Activated CD8-positive, alpha-beta T cell treated with anti-CD3 and anti-CD28 coated beads, Interleukin-2, amount 10 ng/mL, durations not matched to agents 7 days and 5 days (primary cell): Measurements from ENCODE around the gene CA9. TPM values are rescaled to one million over a fixed set of nuclear protein-coding genes. Genes with fewer than 3 reads are reported as not detected.

Experiments used
- ATAC-seq: fragments of 150-1000 bp; cut with Tn5 transposase; one replicate; pipeline ENCODE4 v1.10.0; 2021; ENCODE audit warnings: moderate library complexity
- CTCF ChIA-PET: fragments of 350-600 bp; sonication (Branson Sonifier 250); formaldehyde crosslinking; loops from one replicate; lab custom pipeline; 2021; ENCODE audit warnings: antibody characterized with exemption; lab: Charles Lee
- POLR2A ChIA-PET: fragments of 350-600 bp; sonication (Branson Sonifier 250); formaldehyde crosslinking; loops from one replicate; lab custom pipeline; 2021; ENCODE audit warnings: antibody characterized with exemption; lab: Charles Lee
- DNase-seq: peaks from one replicate; pipeline ENCODE4 v3.0.0-alpha.2; 2020
- H3K27ac Mint-ChIP-seq: one replicate; pipeline ENCODE4 v1.8.0; 2021; ENCODE audit warnings: mild to moderate bottlenecking, mixed read lengths
- H3K27me3 Mint-ChIP-seq: one replicate; pipeline ENCODE4 v1.8.0; 2021; ENCODE audit warnings: low read depth, mixed read lengths
- H3K36me3 Mint-ChIP-seq: one replicate; pipeline ENCODE4 v1.8.0; 2021; ENCODE audit warnings: low read depth, mixed read lengths
- H3K4me1 Mint-ChIP-seq: one replicate; pipeline ENCODE4 v1.8.0; 2021; ENCODE audit warnings: low read depth, mixed read lengths
- H3K4me3 Mint-ChIP-seq: one replicate; pipeline ENCODE4 v1.8.0; 2021; ENCODE audit warnings: mild to moderate bottlenecking, mixed read lengths
- H3K9me3 Mint-ChIP-seq: one replicate; pipeline ENCODE4 v1.8.0; 2022; ENCODE audit warnings: mixed read lengths; ENCODE audit not compliant: insufficient read depth
- total RNA-seq, 2 experiments: library from RNA; stranded (reverse); gene quantifications; one replicate each; pipeline ENCODE4 v1.2.3, GENCODE V29; 2021

Gene CA9
- total RNA-seq, 2 experiments from 2014 or later: 0.50 to 1.3 TPM

DNA sequence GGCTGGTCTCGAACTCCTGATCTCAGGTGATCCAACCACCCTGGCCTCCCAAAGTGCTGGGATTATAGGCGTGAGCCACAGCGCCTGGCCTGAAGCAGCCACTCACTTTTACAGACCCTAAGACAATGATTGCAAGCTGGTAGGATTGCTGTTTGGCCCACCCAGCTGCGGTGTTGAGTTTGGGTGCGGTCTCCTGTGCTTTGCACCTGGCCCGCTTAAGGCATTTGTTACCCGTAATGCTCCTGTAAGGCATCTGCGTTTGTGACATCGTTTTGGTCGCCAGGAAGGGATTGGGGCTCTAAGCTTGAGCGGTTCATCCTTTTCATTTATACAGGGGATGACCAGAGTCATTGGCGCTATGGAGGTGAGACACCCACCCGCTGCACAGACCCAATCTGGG, 1.5 kb downstream of the CA9 start:
- no peaks in the 10 kb centered on the region for H3K9me3 Mint-ChIP-seq
- CTCF ChIA-PET: interaction anchor here (0.7 to 4.3 kb wide), 9 partner anchors 10 to 207 kb away, joined by 3 to 32 read pairs (median 4); partner anchors contain the start of genes ARHGEF39, CCDC107 and RMRP
- peaks cover 21% of the 10 kb centered on the region for H3K27me3 Mint-ChIP-seq
- H3K36me3 Mint-ChIP-seq: no peaks in the 10 kb centered on the region
- no peak for DNase-seq
- POLR2A ChIA-PET: interaction anchor here (0.6 to 1.7 kb wide), 3 partner anchors 11 to 79 kb away, joined by 3 read pairs; partner anchors contain the start of gene SIT1
- peak; percentile 35 for ATAC-seq
- H3K4me1 Mint-ChIP-seq: peaks cover 15% of the 10 kb centered on the region
- no peak overlapping the region for H3K27ac Mint-ChIP-seq
- peak overlapping the region; percentile 62 for H3K4me3 Mint-ChIP-seq

GRCh38 chr9:35675732-35676392, 2.1 kb downstream of the CA9 start:
- H3K4me1 Mint-ChIP-seq: peaks cover 15% of the 10 kb centered on the region
- ChIA-PET CTCF (interaction anchor here (0.7 to 4.3 kb wide), 9 partner anchors 11 to 206 kb away, joined by 3 to 32 read pairs (median 4); partner anchors contain the start of genes ARHGEF39, CCDC107 and RMRP), POLR2A (interaction anchor here (0.6 to 1.7 kb wide), 3 partner anchors 12 to 79 kb away, joined by 3 read pairs; partner anchors contain the start of gene SIT1)
- ATAC-seq (peak; percentile 62), DNase-seq (peak; percentile 38)
- H3K27me3 Mint-ChIP-seq: peaks cover 19% of the 10 kb centered on the region
- H3K27ac Mint-ChIP-seq: no peak overlapping the region
- no peaks in the 10 kb centered on the region for H3K9me3 Mint-ChIP-seq
- peak overlapping the region; percentile 62 for H3K4me3 Mint-ChIP-seq
- H3K36me3 Mint-ChIP-seq: no peaks in the 10 kb centered on the region

DNA sequence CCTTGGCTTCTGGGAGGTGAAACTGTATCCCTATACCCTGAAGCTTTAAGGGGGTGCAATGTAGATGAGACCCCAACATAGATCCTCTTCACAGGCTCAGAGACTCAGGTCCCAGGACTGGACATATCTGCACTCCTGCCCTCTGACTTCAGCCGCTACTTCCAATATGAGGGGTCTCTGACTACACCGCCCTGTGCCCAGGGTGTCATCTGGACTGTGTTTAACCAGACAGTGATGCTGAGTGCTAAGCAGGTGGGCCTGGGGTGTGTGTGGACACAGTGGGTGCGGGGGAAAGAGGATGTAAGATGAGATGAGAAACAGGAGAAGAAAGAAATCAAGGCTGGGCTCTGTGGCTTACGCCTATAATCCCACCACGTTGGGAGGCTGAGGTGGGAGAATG, 5.4 kb downstream of the CA9 start:
- Mint-ChIP-seq H3K9me3 (no peaks in the 10 kb centered on the region), H3K27ac (no peak overlapping the region), H3K4me3 (no peak overlapping the region), H3K27me3 (peaks cover 11% of the 10 kb centered on the region), H3K36me3 (no peaks in the 10 kb centered on the region), H3K4me1 (peaks cover 15% of the 10 kb centered on the region)
- ChIA-PET CTCF (interaction anchor here (1.1 to 2.6 kb wide), 5 partner anchors 10 to 49 kb away, joined by 3 to 12 read pairs (median 4); partner anchors contain the start of genes CCDC107 and RMRP), POLR2A (no interaction called here)
- DNase-seq (no peak), ATAC-seq (no peak)

- Mint-ChIP-seq H3K9me3 (no peaks in the 10 kb centered on the region), H3K4me1 (peaks cover 11% of the 10 kb centered on the region), H3K27me3 (peaks cover 4% of the 10 kb centered on the region), H3K36me3 (no peaks in the 10 kb centered on the region), H3K4me3 (no peak overlapping the region), H3K27ac (no peak overlapping the region)
- ChIA-PET CTCF (interaction anchor here (1.0 to 2.6 kb wide), 6 partner anchors 11 to 155 kb away, joined by 3 to 12 read pairs (median 4); partner anchors contain the start of genes CCDC107 and RMRP), POLR2A (interaction anchor here (1.2 kb wide), 1 partner anchor 8 kb away, joined by 3 read pairs; no protein-coding TSS in a partner anchor)
- no peak for ATAC-seq
- no peak for DNase-seq
Measured at GRCh38 chr9:35679766-35680330, 6.1 kb downstream of the CA9 start.

DNA sequence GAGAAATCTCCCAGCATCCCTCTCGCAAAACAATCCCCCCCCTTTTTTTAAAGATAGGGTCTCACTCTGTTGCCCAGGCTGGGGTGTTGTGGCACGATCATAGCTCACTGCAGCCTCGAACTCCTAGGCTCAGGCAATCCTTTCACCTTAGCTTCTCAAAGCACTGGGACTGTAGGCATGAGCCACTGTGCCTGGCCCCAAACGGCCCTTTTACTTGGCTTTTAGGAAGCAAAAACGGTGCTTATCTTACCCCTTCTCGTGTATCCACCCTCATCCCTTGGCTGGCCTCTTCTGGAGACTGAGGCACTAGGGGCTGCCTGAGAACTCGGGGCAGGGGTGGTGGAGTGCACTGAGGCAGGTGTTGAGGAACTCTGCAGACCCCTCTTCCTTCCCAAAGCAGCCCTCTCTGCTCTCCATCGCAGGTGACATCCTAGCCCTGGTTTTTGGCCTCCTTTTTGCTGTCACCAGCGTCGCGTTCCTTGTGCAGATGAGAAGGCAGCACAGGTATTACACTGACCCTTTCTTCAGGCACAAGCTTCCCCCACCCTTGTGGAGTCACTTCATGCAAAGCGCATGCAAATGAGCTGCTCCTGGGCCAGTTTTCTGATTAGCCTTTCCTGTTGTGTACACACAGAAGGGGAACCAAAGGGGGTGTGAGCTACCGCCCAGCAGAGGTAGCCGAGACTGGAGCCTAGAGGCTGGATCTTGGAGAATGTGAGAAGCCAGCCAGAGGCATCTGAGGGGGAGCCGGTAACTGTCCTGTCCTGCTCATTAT, 6.8 kb downstream of the CA9 start:
- Mint-ChIP-seq H3K27me3 (peaks cover 4% of the 10 kb centered on the region), H3K27ac (no peak overlapping the region), H3K4me3 (no peak overlapping the region), H3K4me1 (peaks cover 9% of the 10 kb centered on the region), H3K9me3 (no peaks in the 10 kb centered on the region), H3K36me3 (no peaks in the 10 kb centered on the region)
- POLR2A ChIA-PET: interaction anchor here (1.2 kb wide), 1 partner anchor 9 kb away, joined by 3 read pairs; no protein-coding TSS in a partner anchor
- ATAC-seq (no peak), DNase-seq (no peak)
- CTCF ChIA-PET: interaction anchor here (1.0 to 2.6 kb wide), 4 partner anchors 11 to 155 kb away, joined by 3 to 12 read pairs (median 4); no protein-coding TSS in a partner anchor

DNA sequence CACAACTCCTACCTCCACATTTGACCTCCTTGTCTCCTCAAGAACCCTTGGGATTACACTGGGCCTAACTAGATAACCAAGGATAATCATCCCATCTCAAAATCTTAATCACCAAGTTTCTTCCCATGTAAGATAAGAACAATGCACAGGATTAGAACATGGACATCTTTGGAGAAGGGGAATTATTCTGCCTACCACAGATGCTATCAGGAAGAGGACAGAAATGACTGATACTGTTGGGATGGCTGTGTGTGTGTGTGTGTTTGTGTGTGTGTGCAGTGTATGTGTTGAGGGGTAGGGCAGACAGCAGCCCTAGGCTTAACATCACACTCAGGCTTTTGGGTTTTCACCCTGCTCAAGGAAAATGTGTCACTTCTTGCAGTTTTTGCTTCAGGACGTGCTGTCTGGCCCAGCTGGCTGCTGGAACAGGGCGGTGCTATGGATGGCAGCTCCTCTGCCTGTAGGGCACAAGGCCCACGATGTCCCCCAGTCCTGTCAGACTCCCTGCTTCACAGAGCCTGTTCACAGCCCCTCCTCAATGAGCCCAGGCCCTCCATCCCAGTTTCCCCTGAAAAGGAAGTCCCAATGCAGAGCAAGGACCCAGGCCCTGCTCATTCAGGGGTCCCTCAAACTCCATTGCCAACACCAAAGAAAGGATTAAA, 7.7 kb downstream of the CA9 start:
- H3K27me3 Mint-ChIP-seq: peaks cover 1% of the 10 kb centered on the region

GRCh38 chr9:35682051-35682450, 8.3 kb downstream of the CA9 start:
- Mint-ChIP-seq H3K27ac (no peak overlapping the region), H3K4me3 (no peak overlapping the region), H3K9me3 (no peaks in the 10 kb centered on the region), H3K4me1 (peaks cover 2% of the 10 kb centered on the region), H3K36me3 (no peaks in the 10 kb centered on the region), H3K27me3 (no peaks in the 10 kb centered on the region)
- ATAC-seq (no peak), DNase-seq (no peak)
- POLR2A ChIA-PET: no interaction called here
- CTCF ChIA-PET: interaction anchor here (3.3 kb wide), 1 partner anchor 14 kb away, joined by 20 read pairs; no protein-coding TSS in a partner anchor

More for the DNA sequence above, 7.7 kb downstream of the CA9 start:
- Mint-ChIP-seq H3K27ac (no peak overlapping the region), H3K4me1 (peaks cover 1% of the 10 kb centered on the region), H3K36me3 (no peaks in the 10 kb centered on the region), H3K4me3 (no peak overlapping the region), H3K9me3 (no peaks in the 10 kb centered on the region)
- ChIA-PET POLR2A (no interaction called here), CTCF (interaction anchor here (2.6 kb wide), 1 partner anchor 15 kb away, joined by 12 read pairs; no protein-coding TSS in a partner anchor)
- ATAC-seq: no peak
- no peak for DNase-seq

DNA sequence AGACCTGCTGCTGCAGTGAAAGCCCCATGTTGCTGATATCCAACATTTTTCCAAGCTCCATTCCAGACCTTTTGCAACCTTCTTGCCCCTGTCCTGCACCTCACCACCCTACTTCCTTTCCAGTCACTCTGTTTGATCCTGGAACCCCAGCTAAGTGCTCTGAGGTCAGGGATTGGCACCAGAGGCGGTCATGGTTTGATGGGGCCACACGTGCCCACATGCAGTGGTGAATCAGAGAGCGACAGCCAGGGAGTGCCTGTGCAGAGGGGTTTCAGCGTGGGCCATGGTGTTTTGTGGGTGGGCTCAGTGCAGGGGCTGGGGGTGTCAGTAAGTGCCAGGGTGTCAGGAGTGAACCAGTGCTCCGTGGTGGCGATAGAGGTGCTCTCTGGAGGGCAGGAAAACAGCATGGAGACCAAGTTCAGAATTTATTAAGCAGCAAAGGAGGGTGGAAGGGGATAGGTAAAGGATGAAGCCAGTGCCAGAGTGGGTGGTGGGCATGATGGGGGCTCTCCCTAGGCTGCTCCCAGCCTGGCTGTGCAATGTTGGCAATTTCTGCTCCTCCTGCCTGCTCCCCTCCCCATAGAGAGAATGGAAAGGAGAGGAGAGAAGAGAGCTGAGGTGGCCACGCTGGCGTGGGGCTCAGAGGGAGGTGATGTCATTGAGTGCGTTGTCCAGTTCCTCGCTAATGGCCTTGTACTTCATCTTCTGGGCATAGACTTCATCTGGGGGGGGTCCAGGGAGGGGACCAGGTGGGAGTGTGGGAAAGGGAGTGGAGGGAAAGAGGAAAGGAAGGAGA, 9.0 kb downstream of the CA9 start:
- no peak for ATAC-seq
- Mint-ChIP-seq H3K4me3 (no peak overlapping the region), H3K9me3 (no peaks in the 10 kb centered on the region), H3K4me1 (peaks cover 5% of the 10 kb centered on the region), H3K36me3 (no peaks in the 10 kb centered on the region), H3K27ac (no peak overlapping the region), H3K27me3 (no peaks in the 10 kb centered on the region)
- no peak for DNase-seq
- ChIA-PET POLR2A (interaction anchor here (1.4 kb wide), 1 partner anchor 17 kb away, joined by 5 read pairs; the partner anchor contains the start of gene ARHGEF39), CTCF (interaction anchor here (1.0 to 3.3 kb wide), 3 partner anchors 13 to 24 kb away, joined by 3 to 20 read pairs (median 5); partner anchors contain the start of genes CCDC107 and RMRP)

- H3K4me1 Mint-ChIP-seq: peaks cover 9% of the 10 kb centered on the region
- no peak overlapping the region for H3K4me3 Mint-ChIP-seq
- ATAC-seq (no peak), DNase-seq (no peak)
- H3K27me3 Mint-ChIP-seq: no peaks in the 10 kb centered on the region
- H3K27ac Mint-ChIP-seq: no peak overlapping the region
- CTCF ChIA-PET: interaction anchor here (1.0 to 3.3 kb wide), 4 partner anchors 10 to 25 kb away, joined by 3 to 20 read pairs (median 4); partner anchors contain the start of genes CCDC107 and RMRP
- POLR2A ChIA-PET: interaction anchor here (0.7 to 1.4 kb wide), 2 partner anchors 9 to 18 kb away, joined by 3 to 5 read pairs; partner anchors contain the start of gene ARHGEF39
- H3K36me3 Mint-ChIP-seq: no peaks in the 10 kb centered on the region
- H3K9me3 Mint-ChIP-seq: no peaks in the 10 kb centered on the region
Measured at GRCh38 chr9:35683323-35683722, 9.6 kb downstream of the CA9 start.

GRCh38 chr9:35684921-35685320, 11.2 kb downstream of the CA9 start:
- Mint-ChIP-seq H3K9me3 (no peaks in the 10 kb centered on the region), H3K4me3 (no peak overlapping the region), H3K27ac (no peak overlapping the region), H3K27me3 (no peaks in the 10 kb centered on the region), H3K36me3 (no peaks in the 10 kb centered on the region), H3K4me1 (peaks cover 19% of the 10 kb centered on the region)
- ChIA-PET CTCF (interaction anchor here (1.2 to 3.3 kb wide), 2 partner anchors 11 to 74 kb away, joined by 3 to 20 read pairs; no protein-coding TSS in a partner anchor), POLR2A (interaction anchor here (0.9 kb wide), 1 partner anchor 11 kb away, joined by 3 read pairs; no protein-coding TSS in a partner anchor)
- DNase-seq (no peak), ATAC-seq (no peak)
